GM21737 (cell line): Measurements from ENCODE around the gene OXLD1.
"Not testable (repeated sequence)": the region's sequence is repeated elsewhere in the genome, so short reads cannot be mapped to it uniquely, and the experiment has no call there.

Source experiments
- ATAC-seq: cut with Tn5 transposase; IDR thresholded peaks from one replicate; pipeline ENCODE4 v1.9.1; 2021; ENCODE audit warnings: mild to moderate bottlenecking, moderate library complexity; ENCODE audit not compliant: unreplicated experiment

OXLD1 gene

GRCh38 chr17:81683584-81684441 is 17.4 kb upstream of the OXLD1 start, which contains the start of the genes ARL16 and HGS:
ARL16 (minus strand) TSS chr17:81683797; CDS start chr17:81683753, 44 bp downstream.
HGS (plus strand) TSS chr17:81684011; CDS start chr17:81684067, 56 bp downstream.
- peak; percentile 88 for ATAC-seq

- peak; percentile 25 for ATAC-seq
These were observed 16.8 kb upstream of the OXLD1 start for GRCh38 chr17:81683208-81683583.

- ATAC-seq, result no peak
These were observed 16.3 kb upstream of the OXLD1 start for GRCh38 chr17:81682565-81683207.

- no peak for ATAC-seq
These were observed 15.3 kb upstream of the OXLD1 start for GRCh38 chr17:81681672-81682071.

GRCh38 chr17:81680150-81680549 is 13.7 kb upstream of the OXLD1 start:
- ATAC-seq, result no peak

- ATAC-seq, result no peak
These were observed 10.5 kb upstream of the OXLD1 start for GRCh38 chr17:81676906-81677305.

- not testable (repeated sequence) for ATAC-seq
These were observed 9.3 kb upstream of the OXLD1 start for GRCh38 chr17:81675515-81676221.

GRCh38 chr17:81673561-81674258 is 7.3 kb upstream of the OXLD1 start:
- ATAC-seq, result no peak

GRCh38 chr17:81672954-81673353 is 6.5 kb upstream of the OXLD1 start:
- no peak for ATAC-seq

GRCh38 chr17:81672504-81672903 is 6.1 kb upstream of the OXLD1 start:
- no peak for ATAC-seq

- no peak for ATAC-seq
These were observed 1.3 kb upstream of the OXLD1 start for GRCh38 chr17:81667754-81668153.

- peak; percentile 10 for ATAC-seq
These were observed 388 bp downstream of the OXLD1 start for GRCh38 chr17:81666092-81666341.

GRCh38 chr17:81665205-81666091 is 957 bp downstream of the OXLD1 start:
- no peak for ATAC-seq

GRCh38 chr17:81664051-81664470 is 2.3 kb downstream of the OXLD1 start:
- no peak for ATAC-seq

GRCh38 chr17:81662002-81662401 is 4.4 kb downstream of the OXLD1 start:
- ATAC-seq, result no peak

GRCh38 chr17:81660441-81660840 is 6.0 kb downstream of the OXLD1 start:
- ATAC-seq, result no peak

GRCh38 chr17:81659038-81659437 is 7.4 kb downstream of the OXLD1 start:
- no peak for ATAC-seq

- ATAC-seq, result no peak
These were observed 9.6 kb downstream of the OXLD1 start for GRCh38 chr17:81656835-81657234.

GRCh38 chr17:81656118-81656743 is 10.2 kb downstream of the OXLD1 start, which contains the start of gene PDE6G:
PDE6G (minus strand) TSS chr17:81656542; CDS start chr17:81653305, 3,237 bp downstream.
- no peak for ATAC-seq
